Ecto neural progenitor cell (in vitro differentiated cells): Measurements from ENCODE around the gene ATXN7L1.
"Not testable (repeated sequence)": the region's sequence is repeated elsewhere in the genome, so short reads cannot be mapped to it uniquely, and the experiment has no call there.

Source experiments
- DNase-seq: peaks from one replicate; pipeline ENCODE4 v3.0.0-alpha.2; 2018; ENCODE audit warnings: low spot score

The ATXN7L1 gene

DNA sequence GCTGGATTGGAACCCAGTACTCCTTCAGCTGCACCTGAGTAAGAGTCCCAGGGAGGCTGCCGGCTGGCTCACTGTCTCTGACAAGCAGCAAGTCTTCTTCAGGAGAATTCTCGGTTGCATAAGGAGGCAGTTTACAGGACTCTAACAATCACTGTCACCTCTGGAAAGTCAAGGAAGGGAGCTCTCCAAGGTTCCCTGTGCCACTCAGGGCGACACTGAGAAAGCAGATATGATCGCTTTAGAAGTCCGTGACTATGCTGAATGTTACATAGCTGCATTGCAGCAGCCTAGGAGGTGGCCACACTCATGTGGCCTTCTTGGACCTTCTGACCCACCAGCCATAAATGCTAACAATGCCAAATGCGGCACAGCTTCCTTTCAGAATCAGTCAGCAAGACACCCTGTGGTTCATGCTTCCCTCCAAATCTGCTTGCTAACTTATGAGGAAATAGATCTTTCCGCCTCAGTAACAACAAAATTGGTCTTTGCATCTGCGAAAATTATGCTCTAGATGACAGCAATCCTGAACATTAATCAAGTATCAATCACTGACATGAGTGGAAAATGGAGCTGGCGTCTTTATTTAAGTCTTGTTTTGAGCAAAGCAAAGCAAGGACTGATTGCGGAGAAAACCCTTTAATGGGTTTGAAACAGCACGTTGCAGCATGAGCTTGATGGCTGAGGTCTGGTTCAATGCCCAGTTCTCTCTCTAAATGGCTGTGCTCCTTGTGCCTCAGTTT is 132.9 kb downstream of the ATXN7L1 start:
- no peak for DNase-seq

- DNase-seq: no peak
Measured at GRCh38 chr7:105742787-105743186, 133.6 kb downstream of the ATXN7L1 start.

DNA sequence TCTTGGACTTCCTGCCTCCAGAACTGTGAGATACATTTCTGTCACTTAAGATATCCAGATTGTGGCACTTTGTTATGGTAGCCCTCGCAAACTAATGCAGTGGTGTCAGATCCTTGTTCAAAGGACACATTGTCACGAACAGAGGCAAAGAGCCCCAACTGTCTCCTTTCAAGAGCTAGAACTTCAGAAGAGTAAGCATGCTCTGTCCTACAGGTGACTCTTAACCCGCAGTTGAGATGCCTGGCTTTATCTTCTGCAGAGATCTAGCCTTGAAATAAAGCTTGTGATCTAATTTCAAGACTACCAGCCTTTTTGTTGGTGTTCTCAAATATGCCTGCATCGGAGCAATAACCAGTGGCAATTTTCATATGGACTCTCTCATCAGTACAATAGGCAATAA is 134.4 kb downstream of the ATXN7L1 start:
- no peak for DNase-seq

- DNase-seq: no peak
Measured at GRCh38 chr7:105738133-105738532, 138.3 kb downstream of the ATXN7L1 start.

DNA sequence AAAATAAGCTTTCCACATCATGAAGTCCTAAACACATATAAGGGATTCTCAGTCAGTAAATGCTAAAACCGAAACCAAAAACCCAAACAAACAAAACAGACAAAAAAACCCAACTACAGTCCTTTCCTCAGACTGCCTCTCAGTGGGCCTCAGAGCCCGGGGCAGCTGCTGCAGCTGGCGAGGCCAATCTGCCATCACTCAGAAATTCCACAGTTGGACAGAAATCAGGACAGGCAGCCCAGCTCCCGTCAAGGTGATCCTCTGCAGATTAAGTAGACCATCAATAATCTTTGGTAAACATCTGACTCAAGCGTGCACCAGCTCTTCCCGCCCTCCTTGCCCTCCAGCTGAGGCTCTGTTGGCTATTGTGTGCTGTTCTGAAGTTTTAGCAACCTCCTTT is 142.2 kb downstream of the ATXN7L1 start:
- no peak for DNase-seq

DNA sequence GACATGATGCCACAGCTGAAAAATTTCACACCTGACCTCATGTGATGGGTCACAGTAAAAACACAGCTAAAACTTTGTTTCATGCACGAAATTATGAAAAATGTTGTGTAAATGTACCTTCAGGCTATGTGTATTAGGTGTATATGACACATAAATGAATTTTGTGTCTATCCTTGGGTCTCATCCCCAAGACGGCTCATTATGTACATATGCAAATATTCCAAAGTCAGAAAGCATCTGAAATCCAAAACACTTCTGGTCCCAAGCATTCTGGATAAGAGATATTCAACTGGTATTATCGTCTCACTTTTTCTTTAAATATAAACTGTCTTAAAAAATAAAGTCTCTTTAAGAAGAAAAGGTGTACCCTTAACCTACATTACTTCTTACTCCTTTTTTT is 145.4 kb downstream of the ATXN7L1 start:
- no peak for DNase-seq

GRCh38 chr7:105728028-105728427 is 148.4 kb downstream of the ATXN7L1 start:
- DNase-seq: no peak

GRCh38 chr7:105724688-105725087 is 151.7 kb downstream of the ATXN7L1 start:
- DNase-seq: no peak

DNA sequence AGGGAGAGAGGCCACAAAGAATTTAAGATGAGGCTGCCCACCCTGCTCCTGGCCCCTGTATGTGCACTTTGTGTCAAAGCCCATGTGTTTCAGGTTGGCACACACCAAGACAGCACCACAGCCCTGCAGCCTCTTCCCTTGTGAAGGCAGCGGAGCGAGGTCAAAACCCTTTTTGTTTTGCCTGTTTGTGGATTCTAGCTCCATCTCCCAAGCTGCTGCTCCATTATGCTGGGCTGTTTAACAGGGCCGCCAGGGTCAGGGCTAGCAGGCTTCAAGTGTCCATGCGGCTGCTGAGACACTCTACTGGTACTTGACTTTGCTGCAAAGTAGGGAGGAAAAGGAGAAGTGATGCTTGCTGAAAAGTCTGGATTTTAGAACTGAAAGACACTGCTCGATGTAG is 152.8 kb downstream of the ATXN7L1 start:
- DNase-seq: peak; percentile 53

DNA sequence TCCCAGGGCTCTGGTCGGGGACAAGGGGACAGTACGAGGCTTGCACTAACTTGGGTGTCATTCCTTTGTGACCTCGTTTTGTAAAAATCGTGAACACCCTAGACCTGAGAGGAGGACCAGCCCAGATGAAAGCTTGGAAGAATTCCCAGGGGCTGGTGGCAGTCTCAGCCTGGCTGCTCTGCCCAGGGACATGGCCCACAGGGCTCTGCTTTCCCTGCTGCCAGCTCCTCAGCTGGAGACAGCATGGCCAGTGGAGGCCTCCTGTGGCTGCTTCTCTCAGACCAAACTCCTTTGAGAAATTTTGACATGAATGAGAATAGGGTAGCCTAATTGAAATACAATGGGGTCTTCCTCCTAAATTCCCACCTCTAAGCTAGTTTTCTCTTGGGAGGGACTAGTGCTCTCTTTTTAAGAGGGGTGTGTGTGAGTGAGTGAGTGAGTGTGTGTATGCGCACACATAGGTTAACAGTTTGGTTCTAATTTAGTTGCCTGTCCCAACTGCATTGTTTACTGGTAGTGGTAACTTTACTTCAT is 154.8 kb downstream of the ATXN7L1 start:
- DNase-seq: no peak

- DNase-seq: no peak
Measured at GRCh38 chr7:105719919-105720318, 156.5 kb downstream of the ATXN7L1 start.

DNA sequence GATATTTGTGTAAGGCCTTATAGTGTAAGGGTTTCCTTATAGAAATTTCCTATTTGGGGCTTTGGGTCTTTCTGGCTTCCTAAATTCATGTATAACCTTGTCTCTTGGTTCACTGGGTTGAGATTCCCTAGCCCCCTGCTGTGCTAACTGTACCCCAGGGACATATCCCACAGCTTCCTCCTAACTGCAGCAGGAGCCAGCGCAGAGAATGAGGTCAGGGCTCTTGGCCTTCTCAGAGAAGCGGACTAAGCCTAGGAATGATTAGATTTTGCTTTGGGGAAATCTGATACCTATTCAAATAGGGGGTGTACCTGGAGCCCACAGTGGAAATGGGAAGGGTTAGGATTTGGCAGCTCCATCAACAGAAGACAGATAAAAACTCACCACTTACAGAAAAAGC is 157.0 kb downstream of the ATXN7L1 start:
- no peak for DNase-seq

- no peak for DNase-seq
Measured at GRCh38 chr7:105718511-105718925, 157.9 kb downstream of the ATXN7L1 start.

DNA sequence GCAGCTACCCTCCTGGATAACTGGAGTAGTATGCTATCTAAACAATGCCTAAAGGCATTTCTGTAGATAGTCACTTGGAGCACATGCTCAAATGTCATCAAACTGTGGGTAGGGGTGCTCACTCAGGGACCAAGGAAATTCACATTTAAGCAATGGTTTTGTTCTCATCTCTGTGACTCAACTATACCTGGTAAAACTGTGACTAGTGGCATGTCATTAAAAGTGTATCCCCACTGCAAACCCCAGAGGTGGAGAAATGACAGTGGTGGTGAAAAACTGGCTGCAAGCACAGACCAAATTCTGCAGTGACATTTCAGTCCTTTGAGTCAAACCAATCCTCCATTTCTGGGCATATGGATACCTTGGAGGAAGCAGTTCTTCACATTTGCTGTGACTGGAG is 160.9 kb downstream of the ATXN7L1 start:
- DNase-seq: no peak

DNA sequence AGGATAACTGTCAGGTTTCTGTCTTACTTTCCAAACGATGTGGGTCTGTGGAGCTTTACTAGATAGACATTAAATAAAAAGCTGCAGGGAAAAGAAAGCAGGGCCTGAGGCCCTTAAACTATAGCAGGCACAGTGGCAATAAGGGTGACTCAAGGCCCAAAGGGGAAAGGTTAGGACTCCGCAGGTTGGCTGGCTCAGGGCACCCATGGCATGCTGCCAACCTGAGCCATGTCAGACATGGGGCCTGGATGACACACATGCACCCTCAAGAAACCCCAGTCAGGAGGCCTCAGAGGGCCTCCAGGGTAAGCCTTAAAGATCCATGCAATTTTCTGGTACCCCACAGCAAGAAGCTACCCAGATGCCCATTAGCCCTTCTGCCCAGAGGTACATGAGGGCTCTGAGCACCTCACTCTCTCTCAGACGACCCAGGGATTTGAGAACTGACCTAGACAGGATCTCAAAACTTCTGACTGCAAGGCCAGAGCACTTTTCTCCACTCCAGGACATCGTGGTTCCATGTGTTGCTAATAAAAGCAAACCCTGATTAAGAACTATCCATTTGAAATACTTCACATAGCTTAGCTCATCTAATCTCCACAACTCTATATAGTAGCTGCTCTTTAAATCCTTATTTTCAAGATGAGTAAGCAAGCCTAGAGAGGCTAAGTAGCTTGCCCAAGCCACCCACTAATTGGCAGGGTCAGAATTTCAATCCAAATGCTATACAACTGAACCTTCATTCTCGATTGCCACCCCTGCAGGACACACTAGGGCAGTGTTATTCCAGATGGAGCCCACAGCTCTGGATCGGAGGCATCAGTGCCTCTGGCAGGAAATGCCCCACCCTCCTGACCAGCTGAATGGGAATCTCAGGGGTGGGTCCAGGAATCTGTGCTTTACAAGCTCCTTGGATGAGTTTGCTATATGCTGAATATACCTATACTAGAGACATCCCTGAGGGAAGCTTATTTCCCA is 162.6 kb downstream of the ATXN7L1 start:
- DNase-seq: no peak

DNA sequence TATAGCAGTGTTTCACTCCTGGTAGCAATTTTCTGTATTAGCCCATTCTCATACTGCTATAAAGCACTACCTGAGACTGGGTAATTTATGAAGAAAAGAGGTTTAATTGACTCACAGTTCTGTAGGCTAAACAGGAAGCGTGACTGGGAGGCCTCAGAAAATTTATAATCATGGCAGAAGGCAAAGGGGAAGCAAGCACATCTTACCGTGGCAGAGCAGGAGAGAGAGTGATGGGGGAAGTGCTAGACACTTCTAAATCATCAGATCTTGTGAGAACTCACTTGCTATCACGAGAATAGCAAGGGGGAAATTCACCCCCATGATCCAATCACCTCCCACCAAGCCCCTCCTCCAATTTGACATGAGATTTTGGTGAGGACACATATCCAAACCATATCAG is 163.5 kb downstream of the ATXN7L1 start:
- DNase-seq: no peak

DNA sequence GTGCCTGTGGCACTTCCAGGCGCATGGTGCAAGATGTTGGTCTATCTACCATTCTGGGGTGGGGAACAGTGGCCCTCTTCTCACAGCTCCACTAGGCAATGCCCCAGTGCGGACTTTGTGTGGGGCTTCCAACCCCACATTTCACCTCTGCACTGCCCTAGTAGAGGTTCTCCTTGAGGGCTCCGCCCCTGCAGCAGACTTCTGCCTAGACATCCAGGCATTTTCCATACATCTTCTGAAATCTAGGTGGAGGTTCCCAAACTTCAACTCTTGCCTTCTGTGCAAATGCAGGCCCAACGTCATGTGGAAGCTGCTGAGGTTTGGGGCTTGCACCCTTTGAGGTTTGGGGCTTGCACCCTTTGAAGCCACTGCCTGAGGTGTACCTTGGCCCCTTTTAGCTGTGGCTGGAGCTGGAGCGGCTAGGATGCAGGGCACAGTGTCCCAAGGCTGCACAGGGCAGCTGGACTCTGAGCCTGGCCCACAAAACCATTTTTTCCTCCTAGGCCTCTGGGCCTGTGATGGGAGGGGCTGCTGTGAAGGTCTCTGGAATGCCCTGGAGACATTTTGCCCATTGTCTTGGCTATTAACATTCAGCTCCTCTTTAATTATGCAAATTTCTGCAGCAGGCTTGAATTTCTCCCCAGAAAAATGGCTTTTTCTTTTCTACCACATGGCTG is 164.5 kb downstream of the ATXN7L1 start:
- no peak for DNase-seq

DNA sequence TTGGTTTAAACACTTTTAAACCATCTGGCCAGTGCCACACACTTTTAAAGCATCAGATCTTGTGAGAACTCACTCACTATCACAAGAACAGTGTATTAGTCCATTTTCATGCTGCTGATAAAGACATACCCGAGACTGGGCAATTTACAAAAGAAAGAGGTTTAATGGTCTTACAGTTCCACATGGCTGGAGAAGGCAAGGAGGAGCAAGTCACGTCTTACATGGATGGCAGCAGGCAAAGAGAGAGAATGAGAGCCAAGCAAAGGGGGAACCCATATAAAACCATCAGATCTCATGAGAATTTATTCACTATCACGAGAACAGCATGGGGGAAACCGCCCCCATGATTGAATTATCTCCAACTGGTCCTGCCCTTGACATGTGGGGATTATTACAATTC is 165.7 kb downstream of the ATXN7L1 start:
- not testable (repeated sequence) for DNase-seq

DNA sequence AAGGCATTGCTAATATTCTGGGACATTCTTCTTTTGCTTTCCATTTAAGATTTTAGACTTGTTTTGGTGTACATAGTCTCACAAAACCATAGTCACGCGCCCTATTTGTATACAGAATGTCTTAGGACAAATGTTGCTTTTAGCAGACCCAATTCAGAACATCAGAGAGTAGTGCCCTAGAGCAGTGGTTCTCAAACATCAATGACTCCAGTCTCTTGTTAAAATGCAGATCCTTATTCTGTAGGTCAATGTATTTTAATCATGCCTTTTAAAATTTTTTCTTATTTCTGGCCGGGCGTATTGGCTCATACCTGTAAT is 167.7 kb downstream of the ATXN7L1 start:
- no peak for DNase-seq

GRCh38 chr7:105707967-105708762 is 168.2 kb downstream of the ATXN7L1 start:
- no peak for DNase-seq

GRCh38 chr7:105707381-105707780 is 169.0 kb downstream of the ATXN7L1 start:
- no peak for DNase-seq

GRCh38 chr7:105705427-105705826 is 171.0 kb downstream of the ATXN7L1 start:
- no peak for DNase-seq
